Glomerular endothelial cell (primary cell): ENCODE data around the gene ZFHX2. TPM values are rescaled to one million over a fixed set of nuclear protein-coding genes. Genes with fewer than 3 reads are reported as not detected.
"Not testable (repeated sequence)": the region's sequence is repeated elsewhere in the genome, so short reads cannot be mapped to it uniquely, and the experiment has no call there.

ENCODE experiments used
- DNase-seq: peaks from one replicate; pipeline ENCODE4 v3.0.0-alpha.2; 2011; ENCODE audit warnings: low read depth, low spot score; ENCODE audit errors: extremely low read depth
- total RNA-seq: library from RNA; depleted of rRNA; stranded (reverse); fragments of >200 nt; gene quantifications from 2 replicates; pipeline ENCODE4 v1.2.3, GENCODE V29; 2015

Gene ZFHX2
- total RNA-seq = 0.93 and 1.8 TPM in 2 replicates

DNA sequence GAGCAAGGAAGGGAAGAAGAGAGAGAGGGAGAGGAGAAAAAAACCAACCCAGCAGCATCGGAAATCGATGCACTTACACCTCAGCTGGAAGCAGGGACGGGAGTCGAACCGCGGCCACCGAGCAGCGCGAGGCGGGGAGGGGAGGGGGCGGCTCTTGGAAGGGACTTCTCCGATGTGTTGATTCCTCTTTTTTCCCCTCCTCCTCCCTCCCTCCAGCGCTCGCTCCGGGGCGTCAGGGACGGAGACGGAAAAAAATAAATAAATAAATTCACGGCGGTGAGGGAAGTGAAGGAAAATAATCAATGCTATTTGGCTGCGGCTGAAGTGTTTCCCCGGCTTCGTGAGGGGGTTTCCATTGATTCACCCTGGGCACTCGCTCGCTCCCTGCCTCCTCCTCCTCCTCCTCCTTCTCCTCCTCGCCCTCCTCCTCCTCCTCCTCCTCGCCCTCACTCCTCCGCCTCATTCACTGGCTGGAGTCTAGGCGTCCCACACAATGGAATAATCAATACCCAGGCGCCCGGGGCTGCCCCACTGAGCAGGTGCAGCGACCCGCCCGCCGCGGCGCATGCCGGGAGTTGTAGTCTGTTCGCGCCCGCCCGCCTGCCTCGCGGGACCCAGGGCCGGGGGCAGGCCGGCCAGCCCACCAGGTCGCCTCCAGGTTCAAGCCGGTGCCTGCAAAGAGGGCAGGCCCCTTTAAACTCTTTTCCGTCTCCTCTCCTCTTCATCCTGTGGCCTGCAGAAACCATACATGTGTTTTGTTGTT is at the start of gene ZFHX2:
Gene ZFHX2 (minus strand): TSS at position 500 of the 763 bp plus-strand sequence. CDS start 16,440 bp downstream, outside the sequence.
- DNase-seq = no peak

GRCh38 chr14:23600806-23601205 is 49.2 kb upstream of the ZFHX2 start:
- DNase-seq = no peak

DNA sequence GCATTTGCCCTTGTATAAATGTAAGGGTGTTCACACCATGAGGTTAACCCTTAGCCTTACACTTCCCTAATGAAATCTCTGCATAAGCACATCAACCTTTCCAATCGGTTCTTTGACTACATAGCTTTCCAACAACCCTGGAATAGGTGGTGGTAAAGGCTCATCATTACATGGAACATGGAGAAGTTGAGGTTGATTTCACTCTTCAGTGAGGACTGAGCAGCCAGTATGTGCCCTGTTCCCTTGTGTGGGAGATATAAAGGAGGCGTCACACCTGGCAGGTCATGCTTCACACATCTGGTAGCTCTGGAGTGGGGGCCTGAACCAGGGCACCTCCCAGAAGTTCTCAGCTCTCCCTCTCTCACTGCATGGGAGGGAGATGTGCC is 48.8 kb upstream of the ZFHX2 start:
- DNase-seq = no peak

- DNase-seq = not testable (repeated sequence)
Measured at GRCh38 chr14:23594191-23594590, 42.6 kb upstream of the ZFHX2 start.

DNA sequence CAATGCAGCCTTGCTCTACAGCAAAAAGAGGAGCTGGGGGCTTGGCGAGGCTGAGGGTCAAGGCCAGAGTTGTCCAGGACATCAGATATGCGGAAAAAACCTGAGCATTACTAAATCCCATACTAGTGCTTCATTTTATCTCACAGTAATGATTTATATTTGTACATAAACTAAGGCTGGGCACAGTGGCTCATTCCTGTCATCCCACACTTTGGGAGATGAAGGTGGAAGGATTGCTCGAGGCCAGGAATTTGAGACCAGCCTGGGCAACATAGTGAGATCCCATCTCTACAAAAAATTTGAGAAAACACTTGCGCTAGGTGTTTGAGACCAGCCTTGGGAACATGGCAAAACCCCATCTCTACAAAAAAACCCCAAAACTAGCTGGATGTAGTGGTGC is 38.6 kb upstream of the ZFHX2 start:
- no peak for DNase-seq

- no peak for DNase-seq
Measured at GRCh38 chr14:23589606-23590005, 38.0 kb upstream of the ZFHX2 start.

- DNase-seq = peak; percentile 33
Measured at GRCh38 chr14:23588884-23589598, 37.5 kb upstream of the ZFHX2 start.

DNA sequence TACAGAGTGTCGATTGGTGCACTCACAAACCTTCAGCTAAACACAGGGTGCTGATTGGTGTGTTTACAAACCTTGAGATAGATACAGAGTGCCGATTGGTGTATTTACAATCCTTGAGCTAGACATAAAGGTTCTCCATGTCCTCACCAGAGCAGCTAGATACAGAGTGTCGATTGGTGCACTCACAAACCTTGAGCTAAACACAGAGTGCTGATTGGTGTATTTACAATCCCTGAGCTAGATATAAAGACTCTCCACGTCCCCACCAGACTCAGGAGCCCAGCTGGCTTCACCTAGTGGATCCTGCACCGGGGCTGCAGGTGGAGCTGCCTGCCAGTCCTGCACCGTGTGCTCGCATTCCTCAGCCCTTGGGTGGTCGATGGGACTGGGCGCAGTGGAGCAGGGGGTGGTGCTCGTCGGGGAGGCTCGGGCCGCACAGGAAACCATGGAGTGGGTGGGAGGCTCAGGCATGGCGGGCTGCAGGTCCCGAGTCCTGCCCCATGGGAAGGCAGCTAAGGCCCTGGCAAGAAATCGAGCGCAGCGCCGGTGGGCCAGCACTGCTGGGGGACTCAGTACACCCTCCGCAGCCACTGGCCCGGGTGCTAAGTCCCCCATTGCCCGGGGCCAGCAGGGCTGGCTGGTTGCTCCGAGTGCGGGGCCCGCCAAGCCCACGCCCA is 33.1 kb upstream of the ZFHX2 start:
- DNase-seq = not testable (repeated sequence)

DNA sequence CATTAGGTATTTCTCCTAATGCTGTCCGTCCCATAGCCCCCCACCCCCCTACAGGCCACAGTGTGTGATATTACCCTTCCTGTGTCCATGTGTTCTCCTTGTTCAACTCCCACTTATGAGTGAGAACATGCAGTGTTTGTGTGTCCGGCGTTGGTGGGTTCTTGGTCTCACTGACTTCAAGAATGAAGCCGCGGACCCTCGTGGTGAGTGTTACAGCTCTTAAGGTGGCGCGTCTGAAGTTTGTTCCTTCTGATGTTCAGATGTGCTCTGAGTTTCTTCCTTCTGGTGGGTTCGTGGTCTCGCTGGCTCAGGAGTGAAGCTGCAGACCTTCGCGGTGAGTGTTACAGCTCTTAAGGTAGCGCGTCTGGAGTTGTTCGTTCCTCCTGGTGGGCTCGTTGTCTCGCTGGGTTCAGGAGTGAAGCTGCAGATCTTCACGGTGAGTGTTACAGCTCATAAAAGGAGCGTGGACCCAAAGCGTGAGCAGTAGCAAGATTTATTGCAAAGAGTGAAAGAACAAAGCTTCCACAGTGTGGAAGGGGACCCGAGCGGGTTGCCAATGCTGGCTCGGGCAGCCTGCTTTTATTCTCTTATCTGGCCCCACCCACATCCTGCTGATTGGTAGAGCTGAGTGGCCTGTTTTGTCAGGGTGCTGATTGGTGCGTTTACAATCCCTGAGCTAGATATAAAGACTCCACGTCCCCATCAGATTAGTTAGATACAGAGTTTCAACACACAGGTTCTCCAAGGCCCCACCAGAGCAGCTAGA is 32.4 kb upstream of the ZFHX2 start:
- DNase-seq = not testable (repeated sequence)

GRCh38 chr14:23582906-23583760 is 31.6 kb upstream of the ZFHX2 start:
- no peak for DNase-seq

DNA sequence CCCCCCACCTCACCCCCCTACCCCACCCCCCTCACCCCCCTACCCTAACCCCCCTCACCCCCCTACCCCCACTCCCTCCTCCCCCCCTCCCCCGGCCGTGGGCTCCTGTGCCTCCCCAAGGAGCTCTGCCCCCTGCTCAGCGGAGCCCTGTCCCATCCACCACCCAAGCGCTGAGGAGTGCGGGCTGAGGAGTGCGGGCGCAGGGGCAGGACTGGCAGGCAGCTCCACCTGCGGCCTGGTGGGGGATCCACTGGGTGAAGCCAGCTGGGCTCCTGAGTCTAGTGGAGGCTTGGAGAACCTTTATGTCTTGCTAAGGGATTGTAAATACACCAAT is 29.4 kb upstream of the ZFHX2 start:
- DNase-seq = no peak

GRCh38 chr14:23580152-23580926 is 28.8 kb upstream of the ZFHX2 start:
- no peak for DNase-seq

DNA sequence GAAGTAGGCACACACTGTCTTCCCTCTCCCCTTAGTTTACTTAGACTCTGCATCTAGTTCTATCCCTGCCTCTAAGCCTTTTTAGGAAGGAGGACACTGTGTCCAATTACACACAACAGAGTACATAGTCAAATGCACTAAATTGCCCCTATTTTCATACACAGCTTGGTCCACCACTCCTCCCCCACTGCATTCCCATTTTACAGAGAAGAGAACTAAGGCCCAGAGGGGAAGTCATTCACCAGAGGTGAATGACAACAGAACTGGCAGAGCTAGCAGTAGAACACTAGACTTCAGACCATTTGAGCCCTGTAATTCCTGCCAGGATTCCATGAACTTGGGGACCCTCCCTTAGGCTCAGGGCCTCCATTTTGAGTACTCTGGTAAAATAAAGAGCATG is 28.2 kb upstream of the ZFHX2 start:
- DNase-seq = no peak

- no peak for DNase-seq
Measured at GRCh38 chr14:23579311-23579630, 27.7 kb upstream of the ZFHX2 start.

DNA sequence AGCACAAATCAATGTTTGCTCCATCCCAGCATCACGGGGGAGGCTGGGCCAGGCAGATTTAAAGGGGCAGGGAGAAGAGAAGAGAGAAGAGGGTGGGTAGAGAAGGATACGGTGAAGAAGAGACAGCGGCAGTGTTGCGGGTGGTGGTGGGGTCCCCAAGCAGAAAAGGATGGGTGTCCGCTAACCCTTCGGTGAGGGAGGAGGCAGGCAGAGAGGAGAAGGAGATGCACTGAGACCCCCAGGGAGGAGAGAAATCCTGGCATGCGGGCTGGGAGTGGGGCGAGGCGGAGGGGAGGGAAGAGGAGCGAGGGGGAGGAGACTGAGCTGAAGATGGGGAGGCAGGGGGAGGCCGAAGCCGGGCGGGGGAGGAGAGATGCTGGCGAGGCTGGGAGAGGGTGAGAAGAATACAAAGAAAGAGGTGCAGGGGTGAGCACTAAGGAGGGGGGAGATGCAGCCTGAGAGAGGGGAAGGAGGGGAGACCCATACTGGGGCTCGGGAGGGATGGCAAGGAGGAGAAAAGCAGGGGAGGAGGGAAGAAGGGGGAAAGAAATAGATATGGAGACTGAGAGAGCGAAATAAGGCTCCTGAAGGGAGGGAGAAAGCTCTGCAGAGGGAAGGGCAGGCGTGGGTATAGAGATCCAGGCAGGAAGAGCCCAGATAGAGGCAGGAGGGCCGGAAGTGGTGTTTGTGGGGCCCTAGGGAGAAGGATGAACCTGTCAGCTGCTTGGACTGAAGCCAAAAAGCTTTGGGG is 27.2 kb upstream of the ZFHX2 start, which contains the start of gene JPH4:
Gene JPH4 (minus strand): TSS at position 231 of the 751 bp plus-strand sequence. CDS start 1,337 bp downstream, outside the sequence.
- DNase-seq = no peak

- no peak for DNase-seq
Measured at GRCh38 chr14:23577710-23578392, 26.3 kb upstream of the ZFHX2 start.

DNA sequence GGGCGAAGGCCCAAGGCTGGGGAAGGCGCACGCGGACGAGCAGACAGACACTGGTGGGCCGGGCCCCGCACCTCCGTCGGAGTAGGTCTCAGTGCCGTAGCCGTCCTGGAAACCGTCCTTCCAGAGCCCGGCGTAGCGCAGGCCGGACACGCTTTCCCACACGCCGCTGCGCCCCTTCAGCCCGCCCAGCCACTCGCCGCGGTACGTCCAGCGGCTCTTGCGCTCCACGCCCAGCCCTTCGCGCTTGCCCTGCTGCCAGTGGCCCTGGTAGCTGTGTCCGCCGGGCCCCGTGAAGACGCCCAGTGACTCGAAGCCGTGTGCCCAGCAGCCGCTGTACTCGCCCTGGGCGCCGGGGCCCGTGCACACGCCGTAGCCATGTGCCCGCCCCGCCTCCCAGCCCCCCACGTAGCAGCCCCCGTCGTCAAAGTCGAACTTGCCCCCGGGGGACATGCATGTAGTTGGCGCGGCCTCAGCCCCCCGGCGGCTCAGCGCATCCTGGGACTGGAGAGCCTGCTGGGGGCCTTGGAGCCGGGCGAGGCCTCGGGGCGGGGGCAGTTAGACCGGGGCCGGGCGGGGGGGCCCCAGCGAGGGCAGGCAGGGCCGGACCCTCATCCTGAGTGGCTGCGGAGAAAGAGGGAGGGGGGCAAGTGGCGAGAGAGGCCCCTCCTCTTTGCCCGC is 25.6 kb upstream of the ZFHX2 start:
- no peak for DNase-seq
